Heart left ventricle (tissue), 16 donors: ENCODE data around the gene KLHL41. TPM values are rescaled to one million over a fixed set of nuclear protein-coding genes. Genes with fewer than 3 reads are reported as not detected.
"Not testable (repeated sequence)": the region's sequence is repeated elsewhere in the genome, so short reads cannot be mapped to it uniquely, and the experiment has no call there.

ENCODE experiments used
- ATAC-seq, 4 donors: fragments of 200-7000 bp; cut with Tn5 transposase; one replicate each; pipeline ENCODE4 v1.9.1; 2020 to 2022; ENCODE audit warnings: moderate library complexity in 4 of 4, mild to moderate bottlenecking in 3 of 4, moderate number of reproducible peaks in 1 of 4
- DNase-seq, 5 donors: peaks; one replicate each; pipeline ENCODE4 v3.0.0-alpha.2; 2020
- H3K27ac ChIP-seq, 12 donors: fragments of 200-600 bp; sonication (generic) in 4 of 12; one replicate each; pipeline versions ENCODE4 v1.5.0 to v1.8.0; 2016 to 2022; ENCODE audit warnings: mild to moderate bottlenecking in 2 of 12
- H3K27me3 ChIP-seq, 9 donors: fragments of 200-600 bp; sonication (generic) in 2 of 9; one replicate each; pipeline versions ENCODE4 v1.5.1 to v1.8.0; 2016 to 2022; ENCODE audit warnings: mild to moderate bottlenecking in 3 of 9
- H3K36me3 ChIP-seq, 9 donors: fragments of 200-600 bp; sonication (generic) in 2 of 9; one replicate each; pipeline versions ENCODE4 v1.5.0 to v1.8.0; 2018 to 2022; ENCODE audit warnings: mild to moderate bottlenecking in 2 of 9
- H3K4me1 ChIP-seq, 12 donors: fragments of 200-600 bp; sonication (generic) in 4 of 12; one replicate each; pipeline versions ENCODE4 v1.5.0 to v1.8.0; 2016 to 2022; ENCODE audit warnings: mild to moderate bottlenecking in 3 of 12
- H3K4me3 ChIP-seq, 12 donors: fragments of 200-600 bp; sonication (generic) in 4 of 12; one replicate each; pipeline versions ENCODE4 v1.5.0 to v1.8.0; 2017 to 2022; ENCODE audit warnings: mild to moderate bottlenecking in 9 of 12, moderate library complexity in 4 of 12
- H3K9me3 ChIP-seq, 12 donors: fragments of 200-600 bp; sonication (generic) in 4 of 12; one replicate each; pipeline versions ENCODE4 v1.5.0 to v1.8.0; 2016 to 2022; ENCODE audit warnings: mild to moderate bottlenecking in 1 of 12
- POLR2A ChIP-seq, 2 donors: fragments of 450-650 bp; IDR thresholded peaks; one replicate each; pipeline ENCODE4 v1.6.1; 2017; ENCODE audit warnings: antibody characterized with exemption in 2 of 2, mild to moderate bottlenecking in 2 of 2, moderate library complexity in 2 of 2
- WGBS, 4 donors: extraction: QIAGEN DNeasy Blood & Tissue Kit in 2 of 4; methylation state at CpG; one replicate each; pipeline versions ENCODE4 v1.1.5 to v1.1.7; 2013 to 2018; 5-methylcytosine and 5-hydroxymethylcytosine counted together
- intact Hi-C, 10 donors: fragments of 100-400 bp; cut with DNase I; formaldehyde crosslinking; loops; one replicate each; pipeline versions ENCODE4 v1.11.1 to v1.14.2; 2022
- polyA plus RNA-seq, 2 donors: library from polyadenylated mRNA; stranded (reverse); fragments of 200-250 nt; gene quantifications; one replicate each; pipeline ENCODE4 v1.2.3, GENCODE V29; 2013
- total RNA-seq, 9 donors: library from RNA; depleted of rRNA in 2 of 9; stranded (reverse); fragments of >200 nt in 2 of 9; fragmentation: NEBNext Ultra II Directional in 3 of 9; extraction: Animal tissue kit (Norgen Biotek cat#: 25700) in 3 of 9; gene quantifications; one replicate each; pipeline versions ENCODE4 v1.1.0 to v1.2.4, GENCODE V29; 2016 to 2023
- TF ChIP-seq, protein P1 (sequence below), 12 donors: fragments of 200-600 bp; sonication (generic) in 4 of 12; IDR thresholded peaks; one replicate each; pipeline versions ENCODE4 v1.5.0 to v1.8.0; 2018 to 2022; ENCODE audit warnings: antibody characterized with exemption in 12 of 12, mild to moderate bottlenecking in 5 of 12
- donor health status: ischemic (EF 13 %, LVEDD 7.1; RV severe dilation, severe dysfunction).
- donor health status: healthy with polysubstance abuse.
- donor health status: DM: no; HTN: yes; CAD: no.
- donor health status: DM: no; HTN: no; CAD: no.
- donor health status: ischemic (EF 25% LVEDD 6.9; RV normal size, moderate dysfunction).
- donor health status: ischemic (EF 25% LVEDD 5.7; RV mildly dilated, moderate dysfunction).
- donor health status: healthy.
- donor health status: DM: yes; HTN: yes; CAD: no.
- donor health status: ischemic (EF 35%, LVEDD 5.7; RV mildly dilated, moderate dysfunction).
- donor health status: nonischemic (EF 11% LVEDD 7.7; RV severe dilation, severe dysfunction).
- donor health status: DM: yes; HTN: yes; CAD: no.
- donor health status: PGD.
- donor health status: ischemic (EF 29% LVEDD 5.4; RV normal size, mild dysfunction).
- donor health status: nonischemic (EF 23%, LVEDD 6.1; RV moderate dilation, normal function).

KLHL41 gene
- total and polyA plus RNA-seq, 11 donors: 48.4 to 263 (median 103) TPM

DNA sequence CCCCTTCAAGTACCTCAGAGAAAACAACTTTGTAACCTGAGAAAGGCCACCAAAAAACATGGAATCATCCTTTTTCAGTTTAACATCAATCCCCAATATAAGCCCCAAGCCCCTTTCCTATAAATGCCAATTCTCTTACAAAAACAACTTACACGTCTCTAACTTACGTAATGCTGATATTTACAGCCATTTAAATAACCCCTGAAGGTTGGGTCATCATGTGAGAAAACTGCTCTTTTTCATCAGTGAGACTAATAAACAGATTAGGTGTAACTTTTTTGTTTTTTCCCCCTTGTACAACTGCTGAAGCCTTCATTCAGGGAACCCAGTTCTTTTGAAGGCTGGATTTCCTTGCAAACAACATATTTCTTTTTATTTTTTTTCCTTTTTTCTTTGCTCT lies 60.4 kb downstream of the KLHL41 start:
- DNase-seq: no peak
- peaks cover 0 to 17% (median 6%) of the 10 kb centered on the region in 12 donors for H3K4me1 ChIP-seq
- TF ChIP-seq POLR2A (IDR thresholded peaks at IDR 0.05): no peak
- TF ChIP-seq, protein P1, sequence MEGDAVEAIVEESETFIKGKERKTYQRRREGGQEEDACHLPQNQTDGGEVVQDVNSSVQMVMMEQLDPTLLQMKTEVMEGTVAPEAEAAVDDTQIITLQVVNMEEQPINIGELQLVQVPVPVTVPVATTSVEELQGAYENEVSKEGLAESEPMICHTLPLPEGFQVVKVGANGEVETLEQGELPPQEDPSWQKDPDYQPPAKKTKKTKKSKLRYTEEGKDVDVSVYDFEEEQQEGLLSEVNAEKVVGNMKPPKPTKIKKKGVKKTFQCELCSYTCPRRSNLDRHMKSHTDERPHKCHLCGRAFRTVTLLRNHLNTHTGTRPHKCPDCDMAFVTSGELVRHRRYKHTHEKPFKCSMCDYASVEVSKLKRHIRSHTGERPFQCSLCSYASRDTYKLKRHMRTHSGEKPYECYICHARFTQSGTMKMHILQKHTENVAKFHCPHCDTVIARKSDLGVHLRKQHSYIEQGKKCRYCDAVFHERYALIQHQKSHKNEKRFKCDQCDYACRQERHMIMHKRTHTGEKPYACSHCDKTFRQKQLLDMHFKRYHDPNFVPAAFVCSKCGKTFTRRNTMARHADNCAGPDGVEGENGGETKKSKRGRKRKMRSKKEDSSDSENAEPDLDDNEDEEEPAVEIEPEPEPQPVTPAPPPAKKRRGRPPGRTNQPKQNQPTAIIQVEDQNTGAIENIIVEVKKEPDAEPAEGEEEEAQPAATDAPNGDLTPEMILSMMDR (IDR thresholded peaks at IDR 0.05): no peak
- H3K4me3 ChIP-seq: no peak overlapping the region
- ATAC-seq: no peak
- peaks cover 0 to 21% (median 6%) of the 10 kb centered on the region in 9 donors for H3K36me3 ChIP-seq
- no peaks in the 10 kb centered on the region for H3K9me3 ChIP-seq
- intact Hi-C loops: no loop called here
- H3K27me3 ChIP-seq: no peaks in the 10 kb centered on the region
- no peak overlapping the region for H3K27ac ChIP-seq
- 73 to 78% (median 75%) methylated on average over 2 of the region's 2 CpGs for WGBS, 4 donors

DNA sequence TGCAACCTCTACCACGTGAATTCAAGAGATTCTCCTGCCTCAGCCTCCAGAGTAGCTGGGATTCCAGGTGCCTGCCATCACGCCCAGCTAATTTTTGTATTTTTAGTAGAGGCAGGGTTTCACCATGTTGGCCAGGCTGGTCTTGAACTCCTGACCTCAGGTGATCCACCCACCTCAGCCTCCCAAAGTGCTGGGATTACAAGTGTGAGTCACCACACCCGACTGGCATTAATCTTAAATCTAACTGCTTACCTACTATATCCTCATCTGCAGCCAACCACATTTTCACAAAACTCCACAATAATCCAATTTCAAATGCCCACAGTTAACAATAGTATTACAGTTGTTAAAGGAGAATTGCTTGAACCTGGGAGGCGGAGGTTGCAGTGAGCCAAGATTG lies 61.2 kb downstream of the KLHL41 start:
- H3K36me3 ChIP-seq: peaks cover 0 to 18% (median 5%) of the 10 kb centered on the region in 9 donors
- H3K27ac ChIP-seq, H3K9me3 ChIP-seq, intact Hi-C loops, H3K27me3 ChIP-seq, DNase-seq, ATAC-seq, H3K4me3 ChIP-seq: not testable (repeated sequence)
- WGBS, 4 donors: 82 to 93% (median 90%) methylated on average over 4 of the region's 4 CpGs
- peaks cover 0 to 17% (median 6%) of the 10 kb centered on the region in 12 donors for H3K4me1 ChIP-seq

DNA sequence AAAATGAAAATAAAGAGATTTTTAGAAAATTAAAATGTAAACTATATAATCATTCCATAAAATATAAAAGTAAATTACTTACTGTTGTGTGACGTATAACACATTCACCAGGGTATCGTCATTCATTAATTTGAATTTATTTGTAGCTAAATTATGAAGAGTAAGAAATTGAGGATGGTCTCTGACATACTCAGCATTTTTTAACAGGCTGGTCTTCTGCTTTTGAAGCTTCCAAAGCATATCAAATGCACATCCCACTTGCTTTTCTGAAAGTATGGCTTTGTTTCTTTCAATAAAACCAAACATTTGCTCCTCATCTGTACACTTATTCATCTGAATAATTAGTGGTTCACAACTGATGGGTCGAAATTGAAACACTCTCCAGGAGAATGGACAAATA lies 62.1 kb downstream of the KLHL41 start:
- WGBS, 4 donors: 68 to 81% (median 78%) methylated on average over 3 of the region's 3 CpGs
- Histone ChIP-seq H3K9me3 (no peaks in the 10 kb centered on the region), H3K27me3 (no peaks in the 10 kb centered on the region), H3K27ac (no peak overlapping the region), H3K36me3 (peaks cover 0 to 12% (median 5%) of the 10 kb centered on the region in 9 donors), H3K4me3 (peak overlapping the region in 1 of 12 donors; percentile 77), H3K4me1 (peaks cover 0 to 17% (median 6%) of the 10 kb centered on the region in 12 donors)
- ATAC-seq (no peak), DNase-seq (no peak)
- no peak for TF ChIP-seq POLR2A (IDR thresholded peaks at IDR 0.05)
- TF ChIP-seq, protein P1 (IDR thresholded peaks at IDR 0.05): no peak
- intact Hi-C loops: no loop called here

DNA sequence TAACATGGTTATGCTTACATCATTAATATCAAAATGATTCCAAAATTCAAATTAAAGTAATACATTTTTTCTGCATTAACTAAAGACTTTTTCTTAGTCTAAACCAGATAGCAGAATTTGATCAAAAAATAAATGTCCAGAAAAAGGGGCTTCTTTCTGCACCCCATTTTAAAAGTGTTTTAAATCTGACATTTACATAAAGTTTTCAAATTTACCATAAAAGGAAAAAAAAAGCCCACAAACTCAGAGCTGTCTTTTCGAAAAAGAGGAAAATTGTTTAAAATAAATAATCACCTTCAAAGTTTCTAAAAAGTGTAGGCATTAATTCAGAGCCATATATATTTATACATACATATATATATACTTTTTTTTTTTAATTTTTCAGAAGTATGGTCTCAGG lies 62.7 kb downstream of the KLHL41 start:
- Histone ChIP-seq H3K27me3 (no peaks in the 10 kb centered on the region), H3K4me1 (peaks cover 0 to 17% (median 6%) of the 10 kb centered on the region in 12 donors), H3K36me3 (peaks cover 0 to 12% (median 5%) of the 10 kb centered on the region in 9 donors), H3K9me3 (no peaks in the 10 kb centered on the region), H3K4me3 (peak overlapping the region in 8 of 12 donors; percentile 60 to 89 (median 77)), H3K27ac (no peak overlapping the region)
- intact Hi-C loops: no loop called here
- ATAC-seq (no peak), DNase-seq (no peak)
- 76 to 83% (median 78%) methylated on average over 1 of the region's 1 CpG for WGBS, 4 donors
- TF ChIP-seq, protein P1 (IDR thresholded peaks at IDR 0.05): no peak
- no peak for TF ChIP-seq POLR2A (IDR thresholded peaks at IDR 0.05)

DNA sequence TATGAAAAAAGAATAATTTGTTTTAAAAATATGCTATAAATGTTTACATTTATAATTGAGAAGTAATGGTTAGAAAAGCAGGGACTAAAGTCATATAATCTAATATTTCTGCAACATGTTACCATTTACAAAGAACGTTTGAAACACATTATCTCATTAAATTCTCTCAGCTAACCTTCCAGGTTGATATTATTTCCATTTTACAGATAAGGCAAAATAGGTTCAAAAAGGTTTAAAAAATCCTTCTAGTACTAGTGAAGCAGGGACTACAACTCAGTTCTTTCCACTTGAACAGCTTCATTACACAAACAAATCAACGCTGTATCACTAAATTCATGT lies 63.3 kb downstream of the KLHL41 start:
- intact Hi-C loops: loop anchor here in 1 of 10 donors (1.0 kb wide), 1 partner anchor 12 kb away; the partner anchor contains the start of gene PPIG
- H3K4me1 ChIP-seq: peaks cover 0 to 17% (median 6%) of the 10 kb centered on the region in 12 donors
- 14 to 25% (median 24%) methylated on average over 2 of the region's 2 CpGs for WGBS, 4 donors
- H3K36me3 ChIP-seq: peaks cover 0 to 8% (median 3%) of the 10 kb centered on the region in 9 donors
- no peak for DNase-seq
- peak overlapping the region in 10 of 12 donors; percentile 63 to 92 (median 83) for H3K27ac ChIP-seq
- no peaks in the 10 kb centered on the region for H3K9me3 ChIP-seq
- ATAC-seq: no peak
- no peaks in the 10 kb centered on the region for H3K27me3 ChIP-seq
- no peak for TF ChIP-seq POLR2A (IDR thresholded peaks at IDR 0.05)
- TF ChIP-seq, protein P1 (IDR thresholded peaks at IDR 0.05): no peak
- peak overlapping the region; percentile 58 to 89 (median 74) for H3K4me3 ChIP-seq
